Dermis blood vessel endothelial cell (primary cell): ENCODE results near the gene GRIA3. TPM values are rescaled to one million over a fixed set of nuclear protein-coding genes. Genes with fewer than 3 reads are reported as not detected.

Source experiments
- DNase-seq: peaks from one replicate; pipeline ENCODE4 v3.0.0; 2010
- total RNA-seq: library from RNA; depleted of rRNA; stranded (reverse); fragments of >200 nt; gene quantifications from 2 replicates; pipeline ENCODE4 v1.2.3, GENCODE V29; 2014

The GRIA3 gene
- total RNA-seq, 1 donor from 2014 or later, result 0.17 TPM

- DNase-seq, result no peak
These were observed 15.3 kb downstream of the GRIA3 start for GRCh38 chrX:123199338-123199737.

DNA sequence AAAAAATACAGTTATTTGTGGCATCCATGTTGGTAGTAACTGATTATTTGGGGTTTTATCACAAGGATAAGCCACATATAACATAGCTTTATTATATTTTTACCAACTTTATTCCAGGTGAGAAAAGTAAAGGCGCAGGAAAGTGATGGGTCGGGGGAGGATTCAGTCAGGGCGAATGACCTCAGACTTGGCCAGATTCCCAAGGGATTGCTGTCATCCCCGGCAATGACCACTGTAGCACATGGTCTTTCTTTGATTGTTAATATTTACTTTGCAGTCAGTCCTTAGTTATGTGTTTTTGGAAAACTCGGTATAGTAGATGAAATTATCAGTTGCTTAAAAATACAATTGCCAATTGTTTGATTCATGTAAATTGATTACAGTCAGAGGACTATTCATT, 17.6 kb downstream of the GRIA3 start:
- no peak for DNase-seq

- no peak for DNase-seq
These were observed 18.4 kb downstream of the GRIA3 start for GRCh38 chrX:123202523-123202922.

DNA sequence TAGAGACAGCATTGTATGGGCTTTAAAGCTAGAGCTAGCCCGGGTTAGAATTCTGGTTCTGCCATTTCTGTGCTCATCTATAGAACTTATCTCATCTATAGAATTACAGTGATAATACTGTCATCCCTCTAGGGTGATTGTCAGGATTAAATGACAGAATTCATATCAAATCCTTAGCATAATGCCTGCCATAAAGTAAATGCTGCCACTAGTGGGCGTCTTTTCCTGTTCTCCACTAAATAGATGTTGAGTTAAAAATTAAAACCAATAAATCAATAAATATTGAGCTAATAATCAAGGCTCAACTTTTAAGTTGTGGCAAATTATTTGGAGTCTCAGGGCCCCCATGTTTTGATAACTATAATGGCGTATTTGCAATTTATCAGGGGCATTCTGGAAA, 19.7 kb downstream of the GRIA3 start:
- no peak for DNase-seq

- no peak for DNase-seq
These were observed 22.1 kb downstream of the GRIA3 start for GRCh38 chrX:123206176-123206575.

GRCh38 chrX:123210252-123210651, 26.2 kb downstream of the GRIA3 start:
- DNase-seq, result no peak

DNA sequence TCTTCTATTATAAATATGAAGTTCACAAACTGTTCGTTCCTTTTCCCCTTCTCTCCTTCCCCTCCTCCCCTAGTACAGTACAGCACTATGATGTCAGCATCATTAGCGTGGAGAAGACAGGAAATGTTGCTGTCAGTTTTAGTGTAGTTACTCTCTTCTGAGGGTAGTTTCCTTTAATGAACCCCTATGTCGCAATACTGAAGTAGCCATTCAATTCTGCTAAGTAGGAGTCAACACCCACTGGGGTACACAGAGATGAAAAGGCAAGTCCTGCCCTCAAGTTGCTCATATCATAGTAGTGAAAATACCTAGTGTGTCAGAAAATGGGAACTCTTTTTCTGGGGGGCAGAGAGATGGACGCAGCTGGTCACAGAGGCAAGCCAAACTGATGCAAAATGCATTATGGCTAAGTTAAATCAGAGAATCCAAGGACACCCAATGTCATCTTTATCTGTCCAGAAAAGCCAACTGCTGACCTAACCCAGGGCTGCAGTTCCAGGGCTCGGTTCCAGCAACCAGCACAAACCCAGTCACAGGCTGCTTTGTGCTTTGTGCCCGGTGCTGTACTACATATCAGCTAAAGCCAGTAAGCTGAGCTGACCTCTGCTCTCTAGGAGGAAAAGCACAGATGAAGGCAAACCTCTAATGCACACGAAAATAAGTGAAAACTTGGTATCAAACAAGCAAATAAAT, 31.5 kb downstream of the GRIA3 start:
- DNase-seq, result no peak

DNA sequence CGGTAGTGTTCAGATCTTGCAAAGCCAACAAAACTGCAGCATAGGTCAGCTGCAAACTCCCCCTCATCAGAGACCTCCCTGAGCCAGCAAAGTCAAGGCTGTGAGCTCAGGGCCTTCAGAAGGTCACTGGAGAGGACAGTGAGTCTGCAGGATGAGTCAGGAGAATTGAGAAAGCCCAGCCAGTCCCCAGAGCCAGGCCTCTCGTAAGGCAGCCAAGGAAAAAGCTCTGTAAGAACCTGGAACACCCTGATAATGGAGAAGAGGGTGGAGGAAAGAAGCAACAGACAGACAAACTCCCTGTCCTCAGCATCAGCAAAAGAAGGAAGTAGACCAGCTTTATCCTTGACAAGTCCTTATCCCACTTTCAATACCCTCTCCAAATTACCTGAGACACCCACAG, 33.0 kb downstream of the GRIA3 start:
- DNase-seq, result no peak

DNA sequence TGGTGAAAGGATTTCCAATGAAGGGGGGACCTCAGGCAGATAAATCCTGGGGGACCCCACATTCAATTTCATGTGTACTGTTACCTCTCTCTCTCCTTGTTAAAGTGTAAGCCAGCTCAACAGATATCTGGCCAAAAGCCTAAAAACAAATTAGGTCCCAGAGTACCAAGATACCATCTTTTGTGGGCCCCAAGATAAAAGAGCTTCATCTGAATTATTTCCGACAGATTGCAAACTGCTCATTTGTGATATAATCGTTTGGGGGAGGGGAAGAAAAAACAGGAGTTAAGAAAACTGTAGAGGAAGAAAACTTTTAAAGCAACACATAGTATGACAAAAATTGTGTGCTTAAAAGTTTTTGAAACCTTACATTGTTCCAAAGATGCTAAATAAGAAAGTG, 33.6 kb downstream of the GRIA3 start:
- no peak for DNase-seq

- no peak for DNase-seq
These were observed 35.8 kb downstream of the GRIA3 start for GRCh38 chrX:123219916-123220315.

- DNase-seq, result no peak
These were observed 38.8 kb downstream of the GRIA3 start for GRCh38 chrX:123222920-123223319.

GRCh38 chrX:123223409-123223808, 39.3 kb downstream of the GRIA3 start:
- no peak for DNase-seq

DNA sequence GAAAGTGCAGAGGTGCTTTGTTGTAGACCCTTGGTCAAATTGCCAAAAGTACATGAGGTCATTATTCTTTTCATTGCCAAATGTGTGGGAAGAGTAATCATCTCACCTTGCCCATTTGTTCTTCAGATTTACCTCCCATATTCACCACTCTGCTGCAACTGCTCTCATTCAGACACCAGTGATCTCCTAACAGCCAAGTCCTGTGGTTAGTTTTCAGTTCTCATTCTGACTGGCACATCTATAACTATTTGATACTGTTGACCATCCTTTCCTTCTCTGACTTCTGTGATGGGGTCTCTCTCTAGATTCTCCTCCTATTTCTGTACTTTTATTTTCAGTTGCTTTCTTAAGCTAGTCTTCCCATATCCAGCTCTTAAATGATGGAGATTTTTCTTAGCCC, 39.8 kb downstream of the GRIA3 start:
- no peak for DNase-seq

GRCh38 chrX:123230798-123231197, 46.7 kb downstream of the GRIA3 start:
- DNase-seq, result no peak

GRCh38 chrX:123236859-123237258, 52.8 kb downstream of the GRIA3 start:
- no peak for DNase-seq

- DNase-seq, result no peak
These were observed 53.2 kb downstream of the GRIA3 start for GRCh38 chrX:123237271-123237670.

- no peak for DNase-seq
These were observed 70.4 kb downstream of the GRIA3 start for GRCh38 chrX:123254457-123254856.

- no peak for DNase-seq
These were observed 72.3 kb downstream of the GRIA3 start for GRCh38 chrX:123256378-123256777.

DNA sequence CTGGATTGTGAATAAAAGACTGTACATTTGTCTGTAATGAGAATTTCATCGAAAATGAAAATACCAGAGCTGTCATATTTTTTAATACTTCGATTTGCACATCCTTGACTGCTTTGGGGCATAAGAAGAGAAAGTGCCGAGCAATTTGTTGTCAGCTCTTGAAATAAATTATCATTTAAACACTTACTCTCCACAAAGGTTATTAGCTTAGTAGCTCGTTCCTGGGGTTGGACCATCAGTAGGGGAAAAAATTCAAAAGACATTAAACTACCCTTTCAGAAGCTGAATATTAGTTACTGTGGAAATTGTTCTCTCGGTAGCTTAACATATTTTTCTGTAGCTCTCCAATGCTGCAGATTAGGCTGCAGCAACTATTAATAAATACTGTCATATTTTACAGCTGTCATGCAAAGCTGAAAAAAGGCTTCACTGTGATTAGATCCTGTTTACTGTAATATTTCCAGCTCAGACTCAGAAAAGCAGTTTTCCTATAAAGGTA, 76.9 kb downstream of the GRIA3 start:
- DNase-seq, result no peak

DNA sequence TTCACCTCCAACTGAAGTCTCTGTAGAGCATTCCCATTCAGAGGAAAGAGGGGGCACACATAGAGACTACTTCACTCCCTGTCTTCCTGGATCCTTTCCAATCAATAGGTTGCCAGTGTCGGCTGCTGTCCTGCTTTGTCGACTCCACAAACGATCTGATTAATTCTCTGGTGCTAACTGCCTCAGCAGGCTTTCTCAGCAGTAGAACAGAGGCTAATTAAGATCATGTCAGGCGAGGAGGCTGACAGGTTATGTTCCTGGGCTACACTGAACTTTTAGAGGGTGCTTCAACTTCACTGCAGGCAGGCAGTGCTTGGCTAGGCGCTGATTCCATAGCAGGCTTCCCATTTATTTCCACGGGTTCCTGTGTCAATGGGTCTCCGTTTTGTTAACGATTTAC, 79.2 kb downstream of the GRIA3 start:
- no peak for DNase-seq

DNA sequence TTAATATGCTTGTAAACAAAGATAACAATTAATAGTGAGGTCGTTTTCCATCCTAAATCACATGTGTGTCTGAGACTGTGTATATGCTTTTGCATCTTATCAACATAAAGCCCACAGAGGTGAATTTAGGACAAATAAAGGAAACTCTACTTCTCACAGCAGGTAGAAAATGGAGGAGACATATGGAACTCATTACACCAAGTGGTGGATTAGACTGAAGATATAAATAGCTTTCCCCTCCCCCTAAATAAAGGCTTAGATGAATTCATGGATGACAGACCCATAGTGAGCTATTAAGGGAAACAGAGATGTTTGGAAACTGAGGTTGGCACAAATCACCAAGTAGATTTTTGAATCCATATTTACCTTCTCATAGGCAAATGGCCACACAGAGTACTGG, 79.7 kb downstream of the GRIA3 start:
- DNase-seq, result no peak

GRCh38 chrX:123267220-123267619, 83.1 kb downstream of the GRIA3 start:
- no peak for DNase-seq

DNA sequence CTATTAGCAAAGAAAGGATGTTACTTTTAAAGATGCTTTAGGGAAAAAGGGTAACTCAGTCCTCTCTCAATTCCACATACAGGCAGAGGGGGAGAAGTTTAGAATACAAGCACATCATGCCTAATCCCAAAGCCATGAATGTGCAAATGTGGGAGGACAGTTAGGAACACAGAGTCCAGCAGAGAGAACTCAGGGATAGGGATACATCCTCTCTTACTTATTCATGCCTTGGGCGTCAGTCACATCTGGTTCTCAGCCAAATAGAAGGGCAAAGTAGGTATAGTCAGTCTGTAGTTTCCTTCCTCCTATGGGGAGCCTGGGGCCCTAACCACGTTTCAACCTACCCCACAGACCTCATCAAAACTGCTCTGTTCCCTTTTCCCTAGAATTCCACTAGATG, 87.8 kb downstream of the GRIA3 start:
- no peak for DNase-seq

DNA sequence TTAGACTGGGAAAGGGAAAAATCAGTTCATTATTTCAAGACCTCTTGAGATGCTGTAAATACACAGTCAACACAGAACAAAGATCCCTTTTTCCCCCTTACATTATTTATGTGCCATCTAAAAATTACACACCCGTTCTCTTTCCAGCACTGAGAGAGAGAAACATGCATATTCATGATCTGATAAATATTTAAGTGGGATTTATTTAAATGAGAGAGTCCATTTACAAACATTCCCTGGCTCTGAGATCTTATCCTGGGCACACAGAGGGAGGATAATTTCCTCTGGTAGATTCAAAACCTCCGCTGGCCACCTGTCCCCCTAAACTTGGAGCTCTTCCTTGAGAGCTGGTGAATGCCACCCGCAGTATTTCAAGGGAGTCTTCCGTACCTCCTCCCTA, 88.6 kb downstream of the GRIA3 start:
- no peak for DNase-seq

- DNase-seq, result no peak
These were observed 90.7 kb downstream of the GRIA3 start for GRCh38 chrX:123274796-123275195.
